Mesendoderm (in vitro differentiated cells): ENCODE results near the gene APOC1.
"Not testable (repeated sequence)": the region's sequence is repeated elsewhere in the genome, so short reads cannot be mapped to it uniquely, and the experiment has no call there.

Source experiments
- DNase-seq: peaks from one replicate; pipeline ENCODE4 v3.0.0; 2013
- H2AK5ac ChIP-seq: 2 replicates; pipeline ENCODE4 v1.6.1; 2013; ENCODE audit warnings: low read length, inconsistent platforms
- H2BK120ac ChIP-seq: 2 replicates; pipeline ENCODE4 v1.6.1; 2013; ENCODE audit warnings: low read depth, mild to moderate bottlenecking, low read length, moderate library complexity, mixed read lengths
- H2BK15ac ChIP-seq: replicated peaks from 2 replicates; pipeline ENCODE4 v1.6.1; 2013; ENCODE audit warnings: low read depth, mild to moderate bottlenecking, moderate library complexity
- H2BK5ac ChIP-seq: 2 replicates; pipeline ENCODE4 v1.6.1; 2013; ENCODE audit warnings: low read length, inconsistent platforms
- H3K18ac ChIP-seq: 2 replicates; pipeline ENCODE4 v1.6.1; 2013; ENCODE audit warnings: mild to moderate bottlenecking, low read length, mixed read lengths
- H3K23ac ChIP-seq: one replicate; pipeline ENCODE4 v1.6.1; 2013; ENCODE audit warnings: low read length
- H3K27ac ChIP-seq: 2 replicates; pipeline ENCODE4 v1.5.1; 2013; ENCODE audit warnings: low read depth, mild to moderate bottlenecking, inconsistent platforms, low read length, moderate library complexity
- H3K27me3 ChIP-seq: 2 replicates; pipeline ENCODE4 v1.6.1; 2013; ENCODE audit warnings: low read length, control low read depth, mild to moderate bottlenecking, inconsistent platforms; ENCODE audit not compliant: insufficient read depth, poor library complexity
- H3K36me3 ChIP-seq: 2 replicates; pipeline ENCODE4 v1.6.1; 2013; ENCODE audit warnings: low read length, inconsistent platforms; ENCODE audit not compliant: control insufficient read depth, insufficient read depth
- H3K4ac ChIP-seq: one replicate; pipeline ENCODE4 v1.6.1; 2013; ENCODE audit warnings: low read depth, mild to moderate bottlenecking, low read length, moderate library complexity
- H3K4me1 ChIP-seq: 2 replicates; pipeline ENCODE4 v1.6.1; 2013; ENCODE audit warnings: low read depth, low read length, inconsistent platforms; ENCODE audit not compliant: control insufficient read depth
- H3K4me2 ChIP-seq: 2 replicates; pipeline ENCODE4 v1.6.1; 2013; ENCODE audit warnings: low read length
- H3K4me3 ChIP-seq: 2 replicates; pipeline ENCODE4 v1.5.1; 2013; ENCODE audit warnings: mild to moderate bottlenecking, low read length
- H3K56ac ChIP-seq: one replicate; pipeline ENCODE4 v1.6.1; 2013; ENCODE audit warnings: low read length
- H3K79me1 ChIP-seq: 2 replicates; pipeline ENCODE4 v1.6.1; 2013; ENCODE audit warnings: low read length, inconsistent platforms
- H3K79me2 ChIP-seq: 2 replicates; pipeline ENCODE4 v1.6.1; 2013; ENCODE audit warnings: mild to moderate bottlenecking, low read length; ENCODE audit not compliant: control insufficient read depth, insufficient read depth
- H3K9ac ChIP-seq: 2 replicates; pipeline ENCODE4 v1.6.1; 2013; ENCODE audit warnings: low read length, inconsistent platforms
- H4K5ac ChIP-seq: one replicate; pipeline ENCODE4 v1.6.1; 2013; ENCODE audit warnings: low read length
- H4K8ac ChIP-seq: one replicate; pipeline ENCODE4 v1.6.1; 2013; ENCODE audit warnings: low read depth, mild to moderate bottlenecking, control low read depth, low read length, moderate library complexity
- WGBS: extraction: QIAGEN DNeasy Blood & Tissue Kit; methylation state at CpG from one replicate; pipeline ENCODE4 v1.1.7; 2013; ENCODE audit warnings: low lambda C conversion rate, missing lambda C conversion rate; ENCODE audit not compliant: insufficient coverage; ENCODE audit errors: extremely low coverage; 5-methylcytosine and 5-hydroxymethylcytosine counted together

Gene APOC1

DNA sequence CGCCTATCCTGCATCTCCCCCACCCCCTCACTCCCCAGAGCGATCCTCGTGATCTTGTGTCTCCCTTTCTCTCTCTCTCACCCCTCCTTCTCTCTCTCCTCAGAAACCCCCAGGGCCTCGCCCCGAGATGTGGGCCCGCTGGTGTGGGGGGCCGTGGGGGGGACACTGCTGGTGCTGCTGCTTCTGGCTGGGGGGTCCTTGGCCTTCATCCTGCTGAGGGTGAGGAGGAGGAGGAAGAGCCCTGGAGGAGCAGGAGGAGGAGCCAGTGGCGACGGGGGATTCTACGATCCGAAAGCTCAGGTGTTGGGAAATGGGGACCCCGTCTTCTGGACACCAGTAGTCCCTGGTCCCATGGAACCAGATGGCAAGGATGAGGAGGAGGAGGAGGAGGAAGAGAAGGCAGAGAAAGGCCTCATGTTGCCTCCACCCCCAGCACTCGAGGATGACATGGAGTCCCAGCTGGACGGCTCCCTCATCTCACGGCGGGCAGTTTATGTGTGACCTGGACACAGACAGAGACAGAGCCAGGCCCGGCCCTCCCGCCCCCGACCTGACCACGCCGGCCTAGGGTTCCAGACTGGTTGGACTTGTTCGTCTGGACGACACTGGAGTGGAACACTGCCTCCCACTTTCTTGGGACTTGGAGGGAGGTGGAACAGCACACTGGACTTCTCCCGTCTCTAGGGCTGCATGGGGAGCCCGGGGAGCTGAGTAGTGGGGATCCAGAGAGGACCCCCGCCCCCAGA is 36.1 kb upstream of the APOC1 start:
- Histone ChIP-seq H3K18ac (no peak overlapping the region), H3K4me2 (no peak overlapping the region), H3K4ac (no peak overlapping the region), H3K36me3 (peaks cover 23% of the 10 kb centered on the region), H3K4me3 (no peak overlapping the region), H3K79me1 (no peaks in the 10 kb centered on the region), H2BK15ac (no peak overlapping the region), H3K79me2 (no peaks in the 10 kb centered on the region), H4K5ac (no peak overlapping the region), H2BK5ac (no peak overlapping the region), H4K8ac (no peak overlapping the region), H3K27me3 (no peaks in the 10 kb centered on the region), H2AK5ac (no peak overlapping the region), H2BK120ac (no peak overlapping the region), H3K27ac (no peak overlapping the region), H3K56ac (no peak overlapping the region), H3K4me1 (no peaks in the 10 kb centered on the region), H3K23ac (no peak overlapping the region), H3K9ac (no peak overlapping the region)
- no peak for DNase-seq
- WGBS: no CpG with 5 or more reads among the region's 26 CpGs

DNA sequence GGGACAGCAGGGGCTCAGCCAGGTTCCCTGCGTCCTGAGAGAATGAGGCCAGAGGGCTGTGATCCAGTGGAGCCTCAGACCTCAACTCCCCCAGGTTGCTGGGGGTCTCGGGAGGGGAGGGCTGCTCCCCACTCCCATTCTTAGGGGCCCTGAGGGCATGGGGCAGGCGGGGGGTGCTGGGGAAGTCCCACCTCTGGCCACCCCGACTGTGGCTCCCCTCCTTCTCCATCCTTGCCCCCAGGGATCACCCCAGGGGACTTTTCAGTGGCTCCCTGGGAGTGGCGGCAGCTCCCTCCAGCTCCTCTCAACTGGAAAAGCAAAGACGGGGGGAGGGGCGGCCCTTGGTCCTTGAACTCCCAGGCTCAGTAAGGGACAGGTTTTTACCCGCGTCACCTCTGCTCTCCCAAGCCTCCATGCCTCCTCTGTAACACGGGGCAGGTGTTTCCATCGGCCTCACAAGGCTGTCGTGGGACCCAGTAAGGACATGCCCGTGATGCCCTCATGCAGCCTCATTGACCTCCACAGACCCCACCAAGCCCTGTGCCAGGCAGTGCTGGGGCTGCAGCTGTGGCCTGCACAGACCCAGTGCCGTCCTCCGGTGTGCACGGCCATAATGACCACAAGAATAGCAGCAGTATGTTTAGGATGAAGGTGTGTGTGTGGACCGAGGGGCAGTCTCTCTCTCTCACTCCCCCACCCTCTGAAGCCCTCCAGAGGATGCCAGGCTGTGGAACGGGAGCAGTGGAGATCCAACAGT is 34.9 kb upstream of the APOC1 start:
- Histone ChIP-seq H3K79me1 (no peaks in the 10 kb centered on the region), H2BK5ac (no peak overlapping the region), H2AK5ac (no peak overlapping the region), H3K27ac (no peak overlapping the region), H3K18ac (no peak overlapping the region), H2BK120ac (no peak overlapping the region), H2BK15ac (no peak overlapping the region), H3K9ac (no peak overlapping the region), H3K4me1 (no peaks in the 10 kb centered on the region), H3K4me3 (no peak overlapping the region), H3K36me3 (peaks cover 17% of the 10 kb centered on the region), H4K8ac (no peak overlapping the region), H3K23ac (no peak overlapping the region), H4K5ac (no peak overlapping the region), H3K56ac (no peak overlapping the region), H3K4ac (no peak overlapping the region), H3K79me2 (no peaks in the 10 kb centered on the region), H3K27me3 (no peaks in the 10 kb centered on the region), H3K4me2 (no peak overlapping the region)
- WGBS: no CpG with 5 or more reads among the region's 18 CpGs
- no peak for DNase-seq

DNA sequence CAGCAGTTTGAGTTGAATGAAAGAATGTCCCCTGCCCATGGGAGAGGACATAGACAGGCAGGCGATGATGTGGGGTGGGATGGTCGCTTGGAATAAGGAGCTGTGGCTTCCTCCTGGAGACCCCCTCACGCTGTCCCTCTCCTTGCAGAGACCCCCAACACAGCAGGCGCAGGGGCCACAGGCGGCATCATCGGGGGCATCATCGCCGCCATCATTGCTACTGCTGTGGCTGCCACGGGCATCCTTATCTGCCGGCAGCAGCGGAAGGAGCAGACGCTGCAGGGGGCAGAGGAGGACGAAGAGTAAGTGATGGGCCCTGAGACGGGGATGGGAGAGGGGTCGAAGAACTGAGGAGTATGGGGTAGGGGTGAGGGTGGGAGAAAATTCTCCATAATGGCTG is 32.3 kb upstream of the APOC1 start:
- H3K4me2 ChIP-seq: no peak overlapping the region
- H4K8ac ChIP-seq: no peak overlapping the region
- H3K36me3 ChIP-seq: peaks cover 11% of the 10 kb centered on the region
- H3K56ac ChIP-seq: no peak overlapping the region
- no peaks in the 10 kb centered on the region for H3K4me1 ChIP-seq
- H3K27me3 ChIP-seq: no peaks in the 10 kb centered on the region
- no peak overlapping the region for H3K4ac ChIP-seq
- no peak overlapping the region for H3K23ac ChIP-seq
- no CpG with 5 or more reads among the region's 15 CpGs for WGBS
- no peaks in the 10 kb centered on the region for H3K79me2 ChIP-seq
- H3K4me3 ChIP-seq: no peak overlapping the region
- no peak overlapping the region for H2AK5ac ChIP-seq
- no peak for DNase-seq
- H3K18ac ChIP-seq: no peak overlapping the region
- H2BK120ac ChIP-seq: no peak overlapping the region
- H3K79me1 ChIP-seq: no peaks in the 10 kb centered on the region
- no peak overlapping the region for H3K9ac ChIP-seq
- no peak overlapping the region for H4K5ac ChIP-seq
- H2BK5ac ChIP-seq: no peak overlapping the region
- no peak overlapping the region for H2BK15ac ChIP-seq
- no peak overlapping the region for H3K27ac ChIP-seq

DNA sequence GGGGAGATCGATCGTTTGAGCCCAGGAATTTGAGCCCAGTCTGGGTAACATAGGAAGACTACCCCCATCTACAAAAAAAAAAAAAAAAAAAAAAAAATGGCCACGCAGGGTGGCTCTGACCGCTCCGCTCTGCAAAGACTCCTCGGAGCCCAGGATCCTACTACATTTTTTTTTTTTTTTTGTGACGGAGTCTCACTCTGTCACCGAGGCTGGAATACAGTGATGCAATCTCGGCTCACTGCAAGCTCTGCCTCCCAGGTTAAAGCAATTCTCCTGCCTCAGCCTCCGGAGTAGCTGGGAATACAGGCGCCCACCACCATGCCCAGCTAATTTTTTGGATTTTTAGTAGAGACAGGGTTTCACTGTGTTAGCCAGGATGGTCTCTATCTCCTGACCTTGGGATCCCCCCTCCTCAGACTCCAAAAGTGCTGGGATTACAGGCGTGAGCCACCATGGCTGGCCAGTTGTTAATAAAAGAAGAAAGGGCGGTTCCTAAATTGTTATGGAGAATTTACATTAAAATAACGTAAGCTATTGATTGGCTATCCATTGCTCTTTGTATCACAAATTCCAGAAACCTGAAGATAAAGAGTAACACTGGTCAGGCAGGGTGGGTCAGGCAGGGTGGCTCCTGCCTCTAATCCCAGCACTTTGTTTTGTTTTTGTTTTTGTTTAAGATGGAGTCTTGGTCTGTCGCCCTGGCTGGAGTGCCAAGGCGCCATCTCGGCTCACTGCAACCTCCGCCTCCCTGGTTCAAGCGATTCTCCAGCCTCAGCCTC is 31.6 kb upstream of the APOC1 start:
- not testable (repeated sequence) for H3K79me1 ChIP-seq, H4K5ac ChIP-seq, H3K18ac ChIP-seq, H3K27ac ChIP-seq, H2BK15ac ChIP-seq, DNase-seq, H3K56ac ChIP-seq, H3K4ac ChIP-seq, H3K4me3 ChIP-seq, H2BK120ac ChIP-seq, H3K23ac ChIP-seq, H2AK5ac ChIP-seq, H3K4me2 ChIP-seq, H4K8ac ChIP-seq, H3K9ac ChIP-seq, H2BK5ac ChIP-seq, H3K79me2 ChIP-seq, H3K4me1 ChIP-seq, H3K27me3 ChIP-seq
- H3K36me3 ChIP-seq: peaks cover 10% of the 10 kb centered on the region
- no CpG with 5 or more reads among the region's 19 CpGs for WGBS

DNA sequence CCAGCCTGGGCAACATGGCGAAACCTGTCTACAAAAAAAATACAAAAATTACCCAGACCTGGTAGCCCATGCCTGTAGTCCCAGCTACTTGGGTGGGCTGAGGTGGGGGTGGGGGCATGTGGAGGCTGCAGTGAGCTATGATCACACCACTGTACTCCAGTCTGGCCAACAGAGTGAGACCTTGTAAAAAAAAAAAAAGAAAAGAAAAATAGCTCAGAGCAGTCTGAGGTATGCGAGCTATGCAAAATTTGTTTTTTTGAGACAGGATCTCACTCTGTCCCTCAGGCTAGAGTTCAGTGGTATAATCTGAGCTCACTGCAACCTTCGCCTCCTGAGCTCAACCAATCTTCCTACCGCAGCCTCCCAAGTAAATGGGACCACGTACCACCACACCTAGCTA is 30.5 kb upstream of the APOC1 start:
- peaks cover 10% of the 10 kb centered on the region for H3K36me3 ChIP-seq
- no peaks in the 10 kb centered on the region for H3K4me1 ChIP-seq
- H2BK120ac ChIP-seq: no peak overlapping the region
- H3K4ac ChIP-seq: no peak overlapping the region
- no peaks in the 10 kb centered on the region for H3K27me3 ChIP-seq
- H2AK5ac ChIP-seq: no peak overlapping the region
- H3K4me3 ChIP-seq: no peak overlapping the region
- H3K79me2 ChIP-seq: no peaks in the 10 kb centered on the region
- H3K79me1 ChIP-seq: no peaks in the 10 kb centered on the region
- no peak overlapping the region for H2BK15ac ChIP-seq
- H2BK5ac ChIP-seq: no peak overlapping the region
- H3K56ac ChIP-seq: no peak overlapping the region
- H3K18ac ChIP-seq: no peak overlapping the region
- H3K23ac ChIP-seq: no peak overlapping the region
- no peak overlapping the region for H4K8ac ChIP-seq
- H3K27ac ChIP-seq: no peak overlapping the region
- no peak overlapping the region for H4K5ac ChIP-seq
- H3K4me2 ChIP-seq: no peak overlapping the region
- DNase-seq: no peak
- no CpG with 5 or more reads among the region's 5 CpGs for WGBS
- H3K9ac ChIP-seq: no peak overlapping the region
